ENCODE measurements around the gene PPIB.

The PPIB gene

GRCh38 chr15:64162869-64163658, at the start of gene PPIB:
TSS of gene PPIB (minus strand) at chr15:64163022. CDS start at chr15:64162986, 36 bp downstream.
- peak; percentile 88 to 97 (median 94) for DNase-seq (ENCODE audit: low read depth in 4 of 4, low spot score in 1 of 4)

GRCh38 chr15:64211696-64212095, 48.9 kb upstream of the PPIB start:
- no peak for DNase-seq (ENCODE audit: low read depth in 4 of 4, low spot score in 1 of 4)

- no peak for DNase-seq (ENCODE audit: low read depth in 4 of 4, low spot score in 1 of 4)
Measured at GRCh38 chr15:64210371-64210770, 47.5 kb upstream of the PPIB start.

- no peak for DNase-seq (ENCODE audit: low read depth in 4 of 4, low spot score in 1 of 4)
Measured at GRCh38 chr15:64209680-64210334, 47.0 kb upstream of the PPIB start.

GRCh38 chr15:64205202-64205601, 42.4 kb upstream of the PPIB start:
- no peak for DNase-seq (ENCODE audit: low read depth in 4 of 4, low spot score in 1 of 4)

- DNase-seq (ENCODE audit: low read depth in 4 of 4, low spot score in 1 of 4): no peak
Measured at GRCh38 chr15:64197425-64197824, 34.6 kb upstream of the PPIB start.

- DNase-seq (ENCODE audit: low read depth in 4 of 4, low spot score in 1 of 4): no peak
Measured at GRCh38 chr15:64193971-64194370, 31.1 kb upstream of the PPIB start.

- no peak for DNase-seq (ENCODE audit: low read depth in 4 of 4, low spot score in 1 of 4)
Measured at GRCh38 chr15:64191971-64192830, 29.4 kb upstream of the PPIB start.

GRCh38 chr15:64187396-64188191, 24.8 kb upstream of the PPIB start:
- DNase-seq (ENCODE audit: low read depth in 4 of 4, low spot score in 1 of 4): no peak

- no peak for DNase-seq (ENCODE audit: low read depth in 4 of 4, low spot score in 1 of 4)
Measured at GRCh38 chr15:64185146-64185911, 22.5 kb upstream of the PPIB start.

- no peak for DNase-seq (ENCODE audit: low read depth in 4 of 4, low spot score in 1 of 4)
Measured at GRCh38 chr15:64182859-64183370, 20.1 kb upstream of the PPIB start.

- DNase-seq (ENCODE audit: low read depth in 4 of 4, low spot score in 1 of 4): no peak
Measured at GRCh38 chr15:64180235-64180824, 17.5 kb upstream of the PPIB start.

GRCh38 chr15:64166102-64166890, 3.5 kb upstream of the PPIB start:
- no peak for DNase-seq (ENCODE audit: low read depth in 4 of 4, low spot score in 1 of 4)

GRCh38 chr15:64164436-64164835, 1.6 kb upstream of the PPIB start:
- DNase-seq (ENCODE audit: low read depth in 4 of 4, low spot score in 1 of 4): no peak

GRCh38 chr15:64163659-64164362, 989 bp upstream of the PPIB start:
- no peak for DNase-seq (ENCODE audit: low read depth in 4 of 4, low spot score in 1 of 4)

- DNase-seq (ENCODE audit: low read depth in 4 of 4, low spot score in 1 of 4): no peak
Measured at GRCh38 chr15:64162478-64162868, 349 bp downstream of the PPIB start.

- DNase-seq (ENCODE audit: low read depth in 4 of 4, low spot score in 1 of 4): no peak
Measured at GRCh38 chr15:64161688-64162477, 939 bp downstream of the PPIB start.
